Smooth muscle cell (in vitro differentiated cells): ENCODE measurements around the gene ZNF143. TPM values are rescaled to one million over a fixed set of nuclear protein-coding genes. Genes with fewer than 3 reads are reported as not detected.

Experiments used
- DNase-seq: peaks from one replicate; lab custom pipeline; 2025; ENCODE audit not compliant: unreplicated experiment; lab: John Stamatoyannopoulos, UW
- H2AFZ ChIP-seq: fragments of 200-600 bp; sonication (generic); 2 replicates; pipeline ENCODE4 v1.6.0; 2016; ENCODE audit warnings: antibody characterized with exemption, low read depth, mild to moderate bottlenecking
- H3F3A ChIP-seq: fragments of 200-600 bp; sonication (generic); 2 replicates; pipeline ENCODE4 v1.6.0; 2017; ENCODE audit warnings: antibody characterized with exemption, low read depth
- H3K27ac ChIP-seq: fragments of 200-600 bp; sonication (generic); 2 replicates; pipeline ENCODE4 v1.5.1; 2016; ENCODE audit warnings: low read depth, mild to moderate bottlenecking
- H3K27me3 ChIP-seq: fragments of 200-600 bp; sonication (generic); 2 replicates; pipeline ENCODE4 v1.6.1; 2016; ENCODE audit warnings: low read depth, mild to moderate bottlenecking
- H3K36me3 ChIP-seq: fragments of 200-600 bp; sonication (generic); 2 replicates; pipeline ENCODE4 v1.5.1; 2016; ENCODE audit warnings: low read depth
- H3K4me1 ChIP-seq: fragments of 200-600 bp; sonication (generic); 2 replicates; pipeline ENCODE4 v1.5.1; 2016; ENCODE audit warnings: low read depth
- H3K4me2 ChIP-seq: fragments of 200-600 bp; sonication (generic); 2 replicates; pipeline ENCODE4 v1.6.0; 2016; ENCODE audit warnings: mild to moderate bottlenecking
- H3K4me3 ChIP-seq: fragments of 200-600 bp; sonication (generic); 2 replicates; pipeline ENCODE4 v1.5.1; 2016; ENCODE audit warnings: mild to moderate bottlenecking
- H3K79me2 ChIP-seq: fragments of 200-600 bp; sonication (generic); 2 replicates; pipeline ENCODE4 v1.6.0; 2016; ENCODE audit warnings: low read depth, mild to moderate bottlenecking
- H3K9ac ChIP-seq: fragments of 200-600 bp; sonication (generic); 2 replicates; pipeline ENCODE4 v1.6.0; 2016; ENCODE audit warnings: low read depth
- H3K9me3 ChIP-seq: fragments of 200-600 bp; sonication (generic); replicated peaks from 2 replicates; pipeline ENCODE4 v1.5.1; 2016; ENCODE audit warnings: low read depth
- H4K20me1 ChIP-seq: fragments of 200-600 bp; sonication (generic); 2 replicates; pipeline ENCODE4 v1.6.0; 2016; ENCODE audit warnings: low read depth
- CTCF ChIP-seq: fragments of 200-600 bp; sonication (generic); IDR thresholded peaks from 2 replicates; pipeline ENCODE4 v1.5.1; 2017; ENCODE audit warnings: borderline replicate concordance, mild to moderate bottlenecking, antibody characterized with exemption; ENCODE audit not compliant: insufficient read depth, poor library complexity, severe bottlenecking
- WGBS: methylation state at CpG from one replicate; pipeline ENCODE4 v1.1.7; 2016; ENCODE audit warnings: low lambda C conversion rate; 5-methylcytosine and 5-hydroxymethylcytosine counted together
- polyA plus RNA-seq: library from polyadenylated mRNA; unstranded; fragments of >200 nt; fragmentation: Nextera tagmentation; extraction: Ambion mirVana; gene quantifications from 2 replicates; pipeline ENCODE4 v1.2.1, GENCODE V29; 2016
- total RNA-seq: library from RNA; depleted of rRNA; stranded (reverse); fragments of >200 nt; gene quantifications from 2 replicates; pipeline ENCODE4 v1.2.3, GENCODE V29; 2014

The ZNF143 gene
- total and polyA plus RNA-seq, 2 experiments from 2014 or later, result 30.9 to 48.6 TPM

GRCh38 chr11:9568161-9568853 lies 107.5 kb downstream of the ZNF143 start:
- Histone ChIP-seq H3K79me2 (no peaks in the 10 kb centered on the region), H2AFZ (no peak overlapping the region), H3K27ac (peak overlapping the region; percentile 100), H3F3A (peaks cover 24% of the 10 kb centered on the region), H3K4me2 (peak overlapping the region; percentile 78), H4K20me1 (no peaks in the 10 kb centered on the region), H3K4me3 (peak overlapping the region; percentile 16), H3K27me3 (no peaks in the 10 kb centered on the region), H3K4me1 (peaks cover 40% of the 10 kb centered on the region), H3K36me3 (no peaks in the 10 kb centered on the region), H3K9ac (peak overlapping the region; percentile 98), H3K9me3 (no peaks in the 10 kb centered on the region)
- DNase-seq, result no peak
- TF ChIP-seq CTCF, result no peak
- WGBS, result 42% methylated on average over 8 of the region's 8 CpGs

GRCh38 chr11:9568854-9569587 lies 108.2 kb downstream of the ZNF143 start:
- H4K20me1 ChIP-seq, result no peaks in the 10 kb centered on the region
- H2AFZ ChIP-seq, result no peak overlapping the region
- H3K9me3 ChIP-seq, result no peaks in the 10 kb centered on the region
- DNase-seq, result no peak
- peaks cover 24% of the 10 kb centered on the region for H3F3A ChIP-seq
- TF ChIP-seq CTCF, result no peak
- H3K4me3 ChIP-seq, result peak overlapping the region; percentile 28
- H3K36me3 ChIP-seq, result no peaks in the 10 kb centered on the region
- WGBS, result 6% methylated on average over 7 of the region's 7 CpGs
- H3K4me1 ChIP-seq, result peaks cover 40% of the 10 kb centered on the region
- peak overlapping the region; percentile 78 for H3K4me2 ChIP-seq
- H3K27me3 ChIP-seq, result no peaks in the 10 kb centered on the region
- H3K79me2 ChIP-seq, result no peaks in the 10 kb centered on the region
- peak overlapping the region; percentile 100 for H3K27ac ChIP-seq
- peak overlapping the region; percentile 98 for H3K9ac ChIP-seq

GRCh38 chr11:9569588-9570164 lies 108.9 kb downstream of the ZNF143 start:
- peak overlapping the region; percentile 28 for H3K4me3 ChIP-seq
- 87% methylated on average over 5 of the region's 5 CpGs for WGBS
- H3F3A ChIP-seq, result peaks cover 24% of the 10 kb centered on the region
- peak overlapping the region; percentile 78 for H3K4me2 ChIP-seq
- H3K9ac ChIP-seq, result peak overlapping the region; percentile 98
- H3K27ac ChIP-seq, result peak overlapping the region; percentile 100
- no peak for DNase-seq
- no peaks in the 10 kb centered on the region for H3K9me3 ChIP-seq
- no peaks in the 10 kb centered on the region for H4K20me1 ChIP-seq
- no peaks in the 10 kb centered on the region for H3K36me3 ChIP-seq
- peaks cover 4% of the 10 kb centered on the region for H3K79me2 ChIP-seq
- no peak overlapping the region for H2AFZ ChIP-seq
- H3K27me3 ChIP-seq, result no peaks in the 10 kb centered on the region
- no peak for TF ChIP-seq CTCF
- peaks cover 40% of the 10 kb centered on the region for H3K4me1 ChIP-seq
